ENCODE measurements around the gene EIF3CL. TPM values are rescaled to one million over a fixed set of nuclear protein-coding genes. Genes with fewer than 3 reads are reported as not detected.
"Not testable (repeated sequence)": the region's sequence is repeated elsewhere in the genome, so short reads cannot be mapped to it uniquely, and the experiment has no call there.

Gene EIF3CL, protein sequence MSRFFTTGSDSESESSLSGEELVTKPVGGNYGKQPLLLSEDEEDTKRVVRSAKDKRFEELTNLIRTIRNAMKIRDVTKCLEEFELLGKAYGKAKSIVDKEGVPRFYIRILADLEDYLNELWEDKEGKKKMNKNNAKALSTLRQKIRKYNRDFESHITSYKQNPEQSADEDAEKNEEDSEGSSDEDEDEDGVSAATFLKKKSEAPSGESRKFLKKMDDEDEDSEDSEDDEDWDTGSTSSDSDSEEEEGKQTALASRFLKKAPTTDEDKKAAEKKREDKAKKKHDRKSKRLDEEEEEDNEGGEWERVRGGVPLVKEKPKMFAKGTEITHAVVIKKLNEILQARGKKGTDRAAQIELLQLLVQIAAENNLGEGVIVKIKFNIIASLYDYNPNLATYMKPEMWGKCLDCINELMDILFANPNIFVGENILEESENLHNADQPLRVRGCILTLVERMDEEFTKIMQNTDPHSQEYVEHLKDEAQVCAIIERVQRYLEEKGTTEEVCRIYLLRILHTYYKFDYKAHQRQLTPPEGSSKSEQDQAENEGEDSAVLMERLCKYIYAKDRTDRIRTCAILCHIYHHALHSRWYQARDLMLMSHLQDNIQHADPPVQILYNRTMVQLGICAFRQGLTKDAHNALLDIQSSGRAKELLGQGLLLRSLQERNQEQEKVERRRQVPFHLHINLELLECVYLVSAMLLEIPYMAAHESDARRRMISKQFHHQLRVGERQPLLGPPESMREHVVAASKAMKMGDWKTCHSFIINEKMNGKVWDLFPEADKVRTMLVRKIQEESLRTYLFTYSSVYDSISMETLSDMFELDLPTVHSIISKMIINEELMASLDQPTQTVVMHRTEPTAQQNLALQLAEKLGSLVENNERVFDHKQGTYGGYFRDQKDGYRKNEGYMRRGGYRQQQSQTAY
- 10 to 100 TPM; 28.4 to 64.6 (median 30.4) TPM for total RNA-seq
- total RNA-seq (2013), result 42.4 TPM

DNA sequence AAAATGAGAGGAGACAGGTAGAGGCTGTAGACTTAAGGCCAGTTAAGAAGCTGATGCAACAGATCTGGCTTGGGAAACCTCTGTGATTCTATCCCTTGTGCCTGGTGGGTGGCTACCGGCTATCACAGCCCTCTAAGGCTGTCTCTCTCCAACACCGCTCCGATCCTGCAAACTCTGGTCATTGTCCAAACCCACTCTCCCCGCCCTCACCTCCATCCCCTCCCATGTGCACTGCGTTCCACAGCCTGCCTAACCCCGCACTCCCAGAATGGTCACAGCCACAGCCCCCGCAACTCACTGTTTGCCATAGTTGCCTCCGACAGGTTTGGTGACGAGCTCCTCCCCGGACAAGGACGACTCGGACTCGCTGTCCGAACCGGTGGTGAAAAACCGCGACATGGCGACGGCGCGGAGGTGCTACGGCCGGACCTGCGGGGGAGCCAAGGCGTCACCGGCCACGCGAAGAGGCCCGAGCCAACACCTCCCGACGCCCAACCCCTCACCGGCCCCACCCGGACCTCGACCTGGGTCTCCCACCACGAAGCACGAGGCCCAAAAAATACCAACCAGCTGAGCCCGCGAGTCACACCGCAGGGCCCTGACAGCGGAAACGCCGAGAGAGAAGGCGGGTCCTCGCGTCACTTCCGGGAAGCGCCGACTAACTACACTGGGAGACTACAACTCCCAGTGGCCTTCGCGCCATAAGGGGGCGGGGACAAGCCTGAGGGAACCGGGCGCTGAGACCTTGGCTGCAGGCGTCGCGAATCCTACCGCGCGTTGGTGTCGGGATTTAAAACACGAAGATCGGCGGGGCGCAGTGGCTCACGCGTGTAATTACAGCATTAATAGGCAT is at the start of gene EIF3CL:
TSS of gene EIF3CL (minus strand) at position 622 of the 853 bp plus-strand sequence. CDS start at position 399, 223 bp downstream.
- DNase-seq; H3K4me1 ChIP-seq (ENCODE audit: control insufficient read depth, insufficient read depth, low read length); H3K27ac Mint-ChIP-seq; H3K36me3 ChIP-seq (ENCODE audit: control insufficient read depth, insufficient read depth, low read length); H3K36me3 Mint-ChIP-seq; H3K27ac ChIP-seq (ENCODE audit: low read length); H3K27me3 ChIP-seq (ENCODE audit: control insufficient read depth, insufficient read depth, low read length); H3K4me1 Mint-ChIP-seq; H3K4me3 ChIP-seq (ENCODE audit: low read length); intact Hi-C loops (cut with micrococcal nuclease); H3K9me3 ChIP-seq (ENCODE audit: control insufficient read depth, insufficient read depth, low read length); H3K9me3 Mint-ChIP-seq; H3K27me3 Mint-ChIP-seq (ENCODE audit: low read depth in 2 of 2): not testable (repeated sequence)
- peak; percentile 98 to 99 (median 99) for ATAC-seq
- no CpG with 5 or more reads among the region's 66 CpGs for WGBS (ENCODE audit: insufficient coverage)
- peak within 1 kb of the TSS; percentile 62 for H3K4me3 Mint-ChIP-seq

DNA sequence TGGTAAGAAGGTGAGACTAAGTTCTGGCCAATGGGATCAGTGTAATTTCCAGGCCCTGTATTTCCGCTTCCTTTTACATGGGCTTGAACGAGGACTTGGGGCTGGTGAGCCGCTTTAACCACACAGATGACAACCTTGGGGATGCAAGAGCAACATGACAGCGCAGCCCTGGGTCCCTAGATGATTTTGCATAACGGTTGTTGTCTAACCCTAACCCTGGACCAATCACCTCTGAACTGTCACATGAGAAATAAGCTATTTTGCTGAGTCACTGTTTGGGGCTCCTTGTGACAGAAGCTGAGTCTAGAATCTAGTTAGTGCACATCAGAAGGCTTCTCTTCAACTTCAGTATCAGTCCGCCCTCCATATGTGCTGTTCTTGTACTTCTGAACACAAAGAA is 43.4 kb upstream of the EIF3CL start:
- H3K27me3 Mint-ChIP-seq (ENCODE audit: low read depth in 2 of 2); H3K4me1 Mint-ChIP-seq; H3K9me3 ChIP-seq (ENCODE audit: control insufficient read depth, insufficient read depth, low read length); H3K4me3 Mint-ChIP-seq; intact Hi-C loops (cut with micrococcal nuclease); H3K27me3 ChIP-seq (ENCODE audit: control insufficient read depth, insufficient read depth, low read length); H3K27ac ChIP-seq (ENCODE audit: low read length); H3K4me1 ChIP-seq (ENCODE audit: control insufficient read depth, insufficient read depth, low read length); H3K4me3 ChIP-seq (ENCODE audit: low read length); H3K36me3 ChIP-seq (ENCODE audit: control insufficient read depth, insufficient read depth, low read length); H3K36me3 Mint-ChIP-seq; H3K27ac Mint-ChIP-seq; DNase-seq; H3K9me3 Mint-ChIP-seq: not testable (repeated sequence)
- no CpG with 5 or more reads among the region's 6 CpGs for WGBS (ENCODE audit: insufficient coverage)
- peak in 1 of 3 donors; percentile 22 for ATAC-seq

DNA sequence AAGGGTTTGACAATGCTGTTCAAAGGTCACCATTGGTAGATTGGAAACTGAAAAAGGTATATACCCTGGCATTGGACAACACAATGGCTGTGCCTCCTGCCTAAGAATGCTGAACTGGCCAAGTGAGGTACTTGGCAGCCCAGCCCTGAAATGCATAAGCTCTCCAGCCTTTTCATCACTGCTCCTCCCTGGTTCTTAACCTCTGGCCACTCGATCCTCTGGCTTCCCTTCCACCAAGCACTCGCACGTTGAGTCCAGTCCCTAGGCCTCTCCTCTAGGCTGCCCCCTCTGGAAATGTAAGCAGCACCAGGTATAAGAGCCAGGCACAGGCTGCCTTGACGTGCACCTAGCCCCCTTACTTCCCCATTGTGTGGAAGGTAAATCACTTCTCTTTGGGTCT is 42.7 kb upstream of the EIF3CL start:
- H3K27ac ChIP-seq (ENCODE audit: low read length); H3K4me1 Mint-ChIP-seq; intact Hi-C loops (cut with micrococcal nuclease); ATAC-seq; H3K36me3 Mint-ChIP-seq; H3K27me3 ChIP-seq (ENCODE audit: control insufficient read depth, insufficient read depth, low read length); H3K4me3 ChIP-seq (ENCODE audit: low read length); H3K4me1 ChIP-seq (ENCODE audit: control insufficient read depth, insufficient read depth, low read length); H3K27ac Mint-ChIP-seq; H3K4me3 Mint-ChIP-seq; H3K27me3 Mint-ChIP-seq (ENCODE audit: low read depth in 2 of 2); H3K9me3 ChIP-seq (ENCODE audit: control insufficient read depth, insufficient read depth, low read length); H3K9me3 Mint-ChIP-seq; H3K36me3 ChIP-seq (ENCODE audit: control insufficient read depth, insufficient read depth, low read length); DNase-seq: not testable (repeated sequence)
- WGBS (ENCODE audit: insufficient coverage), result no CpG with 5 or more reads among the region's 4 CpGs

DNA sequence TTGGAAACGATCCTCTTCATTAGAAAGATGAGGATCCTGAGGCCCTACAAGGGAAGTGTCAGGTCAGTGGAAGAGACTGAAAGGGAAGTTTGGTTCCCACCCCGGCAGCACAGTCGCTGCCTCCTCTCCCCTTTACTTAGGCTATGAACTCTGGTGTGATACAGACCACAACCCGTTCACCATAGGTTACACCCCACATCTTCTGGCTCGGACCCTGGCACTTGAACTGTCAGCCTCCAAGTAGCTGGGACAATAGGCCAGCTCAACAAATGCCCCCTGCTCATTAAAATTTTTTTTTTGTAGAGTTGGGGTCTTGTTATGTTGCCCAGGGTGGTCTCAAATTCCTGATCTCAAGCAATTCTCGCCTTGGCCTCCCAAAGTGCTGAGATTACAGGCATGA is 40.3 kb upstream of the EIF3CL start:
- H3K4me3 ChIP-seq (ENCODE audit: low read length); H3K27ac Mint-ChIP-seq; H3K4me1 ChIP-seq (ENCODE audit: control insufficient read depth, insufficient read depth, low read length); H3K4me1 Mint-ChIP-seq; H3K9me3 Mint-ChIP-seq; H3K27me3 Mint-ChIP-seq (ENCODE audit: low read depth in 2 of 2); H3K27ac ChIP-seq (ENCODE audit: low read length); H3K36me3 ChIP-seq (ENCODE audit: control insufficient read depth, insufficient read depth, low read length); H3K36me3 Mint-ChIP-seq; DNase-seq; intact Hi-C loops (cut with micrococcal nuclease); H3K27me3 ChIP-seq (ENCODE audit: control insufficient read depth, insufficient read depth, low read length); ATAC-seq; H3K9me3 ChIP-seq (ENCODE audit: control insufficient read depth, insufficient read depth, low read length); H3K4me3 Mint-ChIP-seq: not testable (repeated sequence)
- WGBS (ENCODE audit: insufficient coverage), result 69% methylated on average over 2 of the region's 6 CpGs

DNA sequence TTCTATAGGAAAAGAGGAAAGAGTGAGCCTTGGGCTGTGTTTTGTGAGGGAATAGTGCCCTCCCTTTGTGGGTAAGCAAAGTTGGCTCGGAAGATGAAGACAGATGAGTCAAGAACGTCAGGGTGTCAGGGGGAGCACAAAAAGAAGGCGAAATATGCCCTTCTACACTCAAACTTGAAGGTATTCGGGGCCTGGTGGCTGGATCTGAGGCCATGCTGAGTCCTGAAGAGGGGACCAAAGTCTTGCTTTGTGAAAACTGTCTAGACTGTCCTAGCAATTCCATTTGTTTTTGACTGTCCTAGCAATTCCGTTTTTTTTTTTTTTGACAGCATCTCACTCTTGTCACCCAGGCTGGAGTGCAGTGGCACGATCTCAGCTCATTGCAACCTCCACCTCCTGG is 35.3 kb upstream of the EIF3CL start:
- H3K36me3 ChIP-seq (ENCODE audit: control insufficient read depth, insufficient read depth, low read length); DNase-seq; H3K27ac ChIP-seq (ENCODE audit: low read length); H3K4me1 ChIP-seq (ENCODE audit: control insufficient read depth, insufficient read depth, low read length); H3K9me3 ChIP-seq (ENCODE audit: control insufficient read depth, insufficient read depth, low read length); H3K4me3 Mint-ChIP-seq; intact Hi-C loops (cut with micrococcal nuclease); H3K9me3 Mint-ChIP-seq; H3K27me3 Mint-ChIP-seq (ENCODE audit: low read depth in 2 of 2); H3K36me3 Mint-ChIP-seq; ATAC-seq; H3K4me1 Mint-ChIP-seq; H3K27ac Mint-ChIP-seq; H3K4me3 ChIP-seq (ENCODE audit: low read length); H3K27me3 ChIP-seq (ENCODE audit: control insufficient read depth, insufficient read depth, low read length): not testable (repeated sequence)
- no CpG with 5 or more reads among the region's 6 CpGs for whole genome bisulfite sequencing (ENCODE audit: insufficient coverage)

DNA sequence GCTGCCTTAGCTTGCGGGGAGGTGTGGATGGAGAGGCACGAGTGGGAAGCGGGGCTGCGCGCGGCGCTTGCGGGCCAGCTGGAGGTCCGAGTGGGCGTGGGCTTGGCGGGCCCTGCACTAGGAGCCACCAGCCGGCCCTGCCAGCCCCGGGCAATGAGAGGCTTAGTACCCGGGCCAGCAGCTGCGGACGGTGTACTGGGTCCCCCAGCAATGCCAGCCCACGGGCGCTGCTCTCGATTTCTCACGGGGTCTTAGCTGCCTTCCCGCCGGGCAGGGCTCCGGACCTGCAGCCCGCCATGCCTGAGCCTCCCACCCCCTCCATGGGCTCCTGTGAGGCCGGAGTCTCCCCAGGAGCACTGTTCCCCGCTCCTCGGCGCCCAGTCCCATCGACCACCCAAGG is 31.7 kb upstream of the EIF3CL start:
- intact Hi-C loops (cut with micrococcal nuclease); H3K27ac Mint-ChIP-seq; H3K27me3 Mint-ChIP-seq (ENCODE audit: low read depth in 2 of 2); H3K36me3 Mint-ChIP-seq; H3K4me3 Mint-ChIP-seq; H3K27me3 ChIP-seq (ENCODE audit: control insufficient read depth, insufficient read depth, low read length); H3K27ac ChIP-seq (ENCODE audit: low read length); H3K4me3 ChIP-seq (ENCODE audit: low read length); H3K9me3 Mint-ChIP-seq; ATAC-seq; DNase-seq; H3K36me3 ChIP-seq (ENCODE audit: control insufficient read depth, insufficient read depth, low read length); H3K4me1 ChIP-seq (ENCODE audit: control insufficient read depth, insufficient read depth, low read length); H3K9me3 ChIP-seq (ENCODE audit: control insufficient read depth, insufficient read depth, low read length); H3K4me1 Mint-ChIP-seq: not testable (repeated sequence)
- 98% methylated on average over 13 of the region's 29 CpGs for WGBS (ENCODE audit: insufficient coverage)

DNA sequence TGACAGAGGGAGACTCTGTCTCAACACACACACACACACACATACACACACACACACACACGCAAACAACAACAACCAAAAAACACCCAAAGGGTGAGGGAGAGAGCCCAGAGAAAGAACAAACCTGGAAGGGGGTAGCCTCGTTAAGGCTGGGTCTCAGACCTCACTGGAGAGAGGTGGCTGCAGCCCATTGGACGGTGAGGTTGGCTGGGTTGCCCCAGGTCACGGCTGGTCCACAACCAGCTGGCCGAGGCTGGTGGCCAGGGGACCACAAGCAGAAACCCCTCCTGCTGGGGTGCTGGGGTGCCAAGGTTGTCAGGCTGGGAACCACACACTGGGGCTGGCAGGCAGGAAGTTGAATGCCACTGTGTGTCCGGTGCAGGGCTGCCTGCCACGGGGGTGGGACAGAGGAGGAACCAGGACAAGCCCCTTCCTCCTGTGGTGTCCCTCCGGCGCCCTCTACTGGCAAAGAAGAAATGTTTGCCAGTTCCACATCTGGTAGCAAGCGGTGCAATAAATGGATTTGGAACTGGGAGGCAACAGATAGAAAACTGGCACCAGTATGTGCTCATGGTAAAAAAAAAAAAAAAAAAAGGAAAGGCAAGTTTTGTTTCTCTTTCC is 22.5 kb upstream of the EIF3CL start:
- peak; percentile 88 to 99 (median 94) for ATAC-seq
- H3K4me1 ChIP-seq (ENCODE audit: control insufficient read depth, insufficient read depth, low read length); intact Hi-C loops (cut with micrococcal nuclease): not testable (repeated sequence)

More for the DNA sequence above, 22.5 kb upstream of the EIF3CL start:
- H3K27ac ChIP-seq (ENCODE audit: low read length); H3K27me3 Mint-ChIP-seq (ENCODE audit: low read depth in 2 of 2); H3K9me3 Mint-ChIP-seq; H3K4me1 Mint-ChIP-seq; H3K4me3 ChIP-seq (ENCODE audit: low read length); H3K27me3 ChIP-seq (ENCODE audit: control insufficient read depth, insufficient read depth, low read length); H3K9me3 ChIP-seq (ENCODE audit: control insufficient read depth, insufficient read depth, low read length); H3K4me3 Mint-ChIP-seq; H3K36me3 ChIP-seq (ENCODE audit: control insufficient read depth, insufficient read depth, low read length); H3K27ac Mint-ChIP-seq; DNase-seq; H3K36me3 Mint-ChIP-seq: not testable (repeated sequence)
- WGBS (ENCODE audit: insufficient coverage), result no CpG with 5 or more reads among the region's 10 CpGs
